GM19238 (cell line): ENCODE measurements around the gene ERCC1.

ENCODE experiments used
- DNase-seq: peaks from one replicate; pipeline ENCODE4 v3.0.0; 2011; ENCODE audit warnings: low spot score; ENCODE audit not compliant: insufficient read length

Gene ERCC1

DNA sequence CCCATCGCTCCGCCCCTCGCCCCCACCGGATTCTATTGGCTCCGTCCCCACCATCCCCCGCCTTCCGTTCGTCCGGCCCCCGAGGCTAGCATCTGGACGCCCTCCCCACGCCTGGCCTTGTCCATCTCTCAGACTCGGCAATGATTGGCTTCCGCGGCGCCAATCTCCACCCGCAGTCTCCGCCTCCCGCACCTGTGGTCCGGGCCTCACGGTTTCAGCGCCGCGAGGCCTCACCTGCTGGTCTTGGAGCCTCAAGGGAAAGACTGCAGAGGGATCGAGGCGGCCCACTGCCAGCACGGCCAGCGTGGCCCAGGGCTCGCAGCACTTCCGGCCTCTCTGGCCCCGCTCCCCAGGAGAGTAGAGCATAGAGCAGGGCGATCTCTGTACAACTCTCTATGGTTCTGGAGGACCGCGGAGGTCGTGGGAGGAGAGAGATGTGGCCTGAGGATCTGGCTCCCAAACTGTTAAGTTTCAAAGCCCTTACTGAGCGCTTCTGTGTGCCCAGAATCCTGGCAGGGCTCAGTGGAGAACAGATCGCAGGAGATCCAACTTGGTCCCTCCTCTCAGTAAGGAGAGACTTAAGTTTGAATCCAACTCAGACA lies at the start of gene ERCC1:
ERCC1 (minus strand) TSS at position 329 of the 602 bp plus-strand sequence. CDS start 543 bp downstream, outside the sequence.
- peak; percentile 96 for DNase-seq

DNA sequence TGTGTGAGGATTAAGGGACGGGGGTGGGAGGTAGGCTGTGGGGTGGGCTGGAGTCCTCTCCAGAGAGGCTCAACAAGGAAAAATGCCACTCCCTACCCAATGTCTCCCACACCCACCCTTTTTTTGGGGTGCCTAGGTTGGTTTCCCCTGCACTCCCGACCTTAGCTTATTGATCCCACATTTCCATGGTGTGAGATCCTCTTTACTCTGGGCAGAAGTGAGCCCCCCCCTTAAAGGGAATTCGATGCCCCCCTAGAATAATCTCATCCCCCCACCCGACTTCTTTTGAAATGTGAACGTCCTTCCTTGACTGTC lies 49.6 kb upstream of the ERCC1 start:
- DNase-seq = no peak

DNA sequence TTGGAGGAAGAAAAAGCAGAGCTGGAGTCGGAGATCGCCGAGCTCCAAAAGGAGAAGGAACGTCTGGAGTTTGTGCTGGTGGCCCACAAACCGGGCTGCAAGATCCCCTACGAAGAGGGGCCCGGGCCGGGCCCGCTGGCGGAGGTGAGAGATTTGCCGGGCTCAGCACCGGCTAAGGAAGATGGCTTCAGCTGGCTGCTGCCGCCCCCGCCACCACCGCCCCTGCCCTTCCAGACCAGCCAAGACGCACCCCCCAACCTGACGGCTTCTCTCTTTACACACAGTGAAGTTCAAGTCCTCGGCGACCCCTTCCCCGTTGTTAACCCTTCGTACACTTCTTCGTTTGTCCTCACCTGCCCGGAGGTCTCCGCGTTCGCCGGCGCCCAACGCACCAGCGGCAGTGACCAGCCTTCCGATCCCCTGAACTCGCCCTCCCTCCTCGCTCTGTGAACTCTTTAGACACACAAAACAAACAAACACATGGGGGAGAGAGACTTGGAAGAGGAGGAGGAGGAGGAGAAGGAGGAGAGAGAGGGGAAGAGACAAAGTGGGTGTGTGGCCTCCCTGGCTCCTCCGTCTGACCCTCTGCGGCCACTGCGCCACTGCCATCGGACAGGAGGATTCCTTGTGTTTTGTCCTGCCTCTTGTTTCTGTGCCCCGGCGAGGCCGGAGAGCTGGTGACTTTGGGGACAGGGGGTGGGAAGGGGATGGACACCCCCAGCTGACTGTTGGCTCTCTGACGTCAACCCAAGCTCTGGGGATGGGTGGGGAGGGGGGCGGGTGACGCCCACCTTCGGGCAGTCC lies 49.0 kb upstream of the ERCC1 start:
- DNase-seq = no peak

DNA sequence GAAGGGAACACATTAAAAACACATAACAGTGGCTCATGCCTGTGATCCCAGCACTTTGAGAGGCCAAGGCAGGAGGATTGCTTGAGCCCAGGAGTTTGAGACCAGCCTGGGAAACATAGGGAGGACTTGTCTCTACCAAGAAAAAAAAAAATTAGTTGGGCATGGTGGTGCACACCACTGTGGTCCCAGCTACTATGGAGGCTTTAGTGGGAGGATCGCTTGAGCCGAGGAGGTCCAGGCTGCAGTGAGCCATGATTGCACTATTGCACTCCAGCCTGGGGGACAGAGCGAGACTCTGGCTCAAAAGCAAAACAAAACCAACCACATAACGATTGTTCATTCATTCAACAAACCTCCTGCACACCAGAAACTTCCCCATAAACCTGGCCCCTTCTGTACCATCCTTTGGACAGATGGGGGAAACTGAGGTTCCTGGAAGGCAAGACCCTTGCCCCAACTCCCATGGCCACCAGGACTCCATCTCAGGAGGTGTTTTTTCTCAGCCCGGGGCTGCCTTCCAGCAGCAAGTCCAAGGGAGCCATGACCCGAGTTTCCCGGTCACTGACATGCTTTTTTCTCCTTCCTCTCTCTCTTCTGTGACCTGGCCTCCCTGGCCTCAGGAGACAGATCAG lies 48.3 kb upstream of the ERCC1 start:
- DNase-seq = no peak

DNA sequence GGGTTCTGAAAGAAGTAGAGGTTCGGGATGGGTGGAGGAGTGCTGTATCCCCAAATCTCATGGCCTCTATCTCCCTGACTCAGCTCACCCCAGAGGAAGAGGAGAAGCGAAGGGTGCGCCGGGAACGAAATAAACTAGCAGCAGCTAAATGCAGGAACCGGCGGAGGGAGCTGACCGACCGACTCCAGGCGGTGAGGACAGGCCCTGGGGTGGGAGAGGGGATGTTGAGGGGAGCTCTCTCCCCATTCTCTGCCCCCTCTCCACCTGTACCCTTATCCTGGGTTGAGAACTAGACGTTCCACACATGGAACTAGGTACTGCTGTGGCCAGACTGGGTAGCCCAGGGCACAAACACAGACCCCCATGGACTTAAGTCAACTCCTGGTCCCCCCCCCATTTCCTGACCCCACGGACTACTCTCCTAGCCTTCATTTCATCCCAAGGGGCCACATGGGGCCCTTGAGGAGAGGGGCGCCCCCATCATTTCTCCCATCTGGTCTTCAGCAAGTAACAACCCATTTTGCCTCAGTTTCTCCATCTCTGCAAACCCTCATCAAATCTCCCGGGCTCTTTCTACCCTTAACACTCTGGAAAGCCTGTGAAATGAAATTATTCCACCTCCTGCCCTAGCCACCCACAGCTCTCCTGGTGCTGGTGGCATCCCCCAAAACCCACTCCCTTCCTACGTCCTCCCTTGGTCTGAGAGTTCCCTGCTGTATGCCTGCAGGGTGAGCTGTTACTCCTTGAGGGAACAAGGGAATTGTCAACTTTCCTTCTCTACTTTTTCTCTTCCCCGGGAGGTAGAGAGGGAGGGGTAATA lies 47.6 kb upstream of the ERCC1 start:
- no peak for DNase-seq

DNA sequence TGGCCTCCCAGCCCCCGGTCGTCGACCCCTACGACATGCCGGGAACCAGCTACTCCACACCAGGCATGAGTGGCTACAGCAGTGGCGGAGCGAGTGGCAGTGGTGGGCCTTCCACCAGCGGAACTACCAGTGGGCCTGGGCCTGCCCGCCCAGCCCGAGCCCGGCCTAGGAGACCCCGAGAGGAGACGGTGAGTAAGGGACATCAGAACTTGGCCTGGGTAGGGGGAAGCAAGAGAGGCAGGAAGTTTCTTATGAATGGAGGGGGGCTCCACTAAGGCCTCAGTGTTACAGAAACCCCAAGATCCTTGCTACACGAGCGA lies 47.0 kb upstream of the ERCC1 start:
- no peak for DNase-seq

DNA sequence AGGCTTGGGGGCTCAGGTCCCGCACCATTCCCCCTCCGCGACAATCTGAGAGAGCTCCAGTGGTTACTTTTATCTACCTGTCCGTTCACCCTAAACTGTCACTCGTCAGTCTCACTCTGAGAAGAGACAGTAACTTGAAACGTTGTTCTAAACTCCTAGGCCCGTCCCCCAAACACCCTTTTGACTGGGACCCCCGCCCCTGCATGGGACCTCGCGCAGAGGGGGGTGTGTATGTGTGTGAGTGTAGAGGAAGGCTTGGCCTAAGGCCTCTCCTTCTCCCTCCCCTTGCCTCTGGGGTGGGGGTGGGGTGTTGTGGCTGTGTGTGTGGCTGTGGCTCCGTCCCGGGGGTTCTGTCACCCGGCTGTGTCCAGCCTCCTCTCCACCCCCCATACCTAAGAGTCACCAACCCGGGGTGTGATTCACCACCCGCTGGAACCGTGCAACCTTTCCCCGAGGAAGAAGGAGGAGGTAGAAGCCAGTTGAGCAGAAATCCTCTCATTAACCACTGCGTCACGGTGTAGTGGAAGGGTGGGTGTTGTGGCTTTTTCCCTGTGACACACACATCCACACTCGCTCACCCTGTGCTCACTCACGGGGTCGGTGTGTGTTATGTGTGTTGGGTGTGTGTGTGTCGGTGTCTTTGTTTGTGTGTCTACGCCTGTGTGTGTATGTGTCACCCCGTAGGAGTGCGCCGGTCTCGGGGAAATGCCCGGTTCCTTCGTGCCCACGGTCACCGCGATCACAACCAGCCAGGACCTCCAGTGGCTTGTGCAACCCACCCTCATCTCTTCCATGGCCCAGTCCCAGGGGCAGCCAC lies 46.4 kb upstream of the ERCC1 start:
- DNase-seq = no peak

DNA sequence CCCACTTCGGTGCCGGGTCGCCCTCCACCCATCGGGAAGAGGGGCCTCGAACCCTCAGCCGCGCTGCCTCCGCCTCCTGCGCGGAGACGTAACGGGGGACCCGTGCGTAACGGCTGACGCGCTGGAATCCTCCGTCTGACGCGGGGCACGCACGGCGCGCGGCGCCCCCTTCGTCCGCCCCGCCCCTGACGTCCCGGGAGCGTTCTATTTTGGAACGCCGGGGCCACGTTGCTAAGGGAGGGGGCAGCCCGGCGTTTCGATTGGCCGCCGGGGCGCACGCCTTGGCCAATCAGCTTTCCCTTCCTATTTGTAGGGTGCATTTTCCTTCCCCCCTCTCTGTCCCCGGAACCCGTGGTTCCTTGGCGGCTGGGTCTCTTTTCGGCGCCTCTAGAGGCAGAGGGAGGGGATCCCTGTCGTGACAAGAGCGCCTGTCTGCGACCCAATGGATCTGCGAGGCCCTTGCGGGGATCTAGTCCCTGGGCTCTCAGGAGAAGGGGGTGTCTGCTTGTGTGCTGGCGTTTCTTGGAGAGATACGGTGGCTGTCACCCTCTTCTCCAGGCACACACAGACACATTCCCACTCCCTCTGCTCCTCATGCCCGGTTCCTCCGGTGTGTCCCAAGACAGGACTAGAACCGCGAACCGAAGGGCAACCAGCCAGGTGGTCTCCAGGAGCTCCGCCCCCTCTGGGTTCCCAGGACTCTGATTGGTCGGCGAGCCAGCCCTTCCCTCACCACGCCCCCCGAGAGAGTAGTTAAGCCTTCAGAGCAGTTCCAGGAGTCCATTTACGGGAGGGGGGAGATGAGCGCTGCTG lies 45.6 kb upstream of the ERCC1 start:
- peak; percentile 92 for DNase-seq

DNA sequence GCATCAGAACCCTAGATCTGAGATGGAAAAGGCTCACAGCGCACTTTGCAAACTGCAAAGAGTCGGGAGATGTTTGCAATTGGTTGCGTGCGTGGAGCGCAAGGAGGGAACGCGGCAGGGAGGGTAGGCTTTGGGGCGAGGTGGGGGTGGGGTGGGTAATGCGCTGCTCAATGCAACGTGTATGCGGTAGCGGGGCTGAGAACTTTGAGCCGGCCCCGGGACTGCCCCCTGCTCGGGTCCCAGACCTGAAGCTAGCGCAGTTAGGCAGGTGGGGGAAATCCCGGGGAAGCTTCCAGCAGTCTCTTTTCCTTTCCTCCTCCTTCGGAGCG lies 45.0 kb upstream of the ERCC1 start:
- no peak for DNase-seq

DNA sequence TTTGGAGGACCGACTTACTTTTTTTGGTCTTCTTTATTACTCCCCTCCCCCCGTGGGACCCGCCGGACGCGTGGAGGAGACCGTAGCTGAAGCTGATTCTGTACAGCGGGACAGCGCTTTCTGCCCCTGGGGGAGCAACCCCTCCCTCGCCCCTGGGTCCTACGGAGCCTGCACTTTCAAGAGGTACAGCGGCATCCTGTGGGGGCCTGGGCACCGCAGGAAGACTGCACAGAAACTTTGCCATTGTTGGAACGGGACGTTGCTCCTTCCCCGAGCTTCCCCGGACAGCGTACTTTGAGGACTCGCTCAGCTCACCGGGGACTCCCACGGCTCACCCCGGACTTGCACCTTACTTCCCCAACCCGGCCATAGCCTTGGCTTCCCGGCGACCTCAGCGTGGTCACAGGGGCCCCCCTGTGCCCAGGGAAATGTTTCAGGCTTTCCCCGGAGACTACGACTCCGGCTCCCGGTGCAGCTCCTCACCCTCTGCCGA lies 44.5 kb upstream of the ERCC1 start:
- DNase-seq = no peak

DNA sequence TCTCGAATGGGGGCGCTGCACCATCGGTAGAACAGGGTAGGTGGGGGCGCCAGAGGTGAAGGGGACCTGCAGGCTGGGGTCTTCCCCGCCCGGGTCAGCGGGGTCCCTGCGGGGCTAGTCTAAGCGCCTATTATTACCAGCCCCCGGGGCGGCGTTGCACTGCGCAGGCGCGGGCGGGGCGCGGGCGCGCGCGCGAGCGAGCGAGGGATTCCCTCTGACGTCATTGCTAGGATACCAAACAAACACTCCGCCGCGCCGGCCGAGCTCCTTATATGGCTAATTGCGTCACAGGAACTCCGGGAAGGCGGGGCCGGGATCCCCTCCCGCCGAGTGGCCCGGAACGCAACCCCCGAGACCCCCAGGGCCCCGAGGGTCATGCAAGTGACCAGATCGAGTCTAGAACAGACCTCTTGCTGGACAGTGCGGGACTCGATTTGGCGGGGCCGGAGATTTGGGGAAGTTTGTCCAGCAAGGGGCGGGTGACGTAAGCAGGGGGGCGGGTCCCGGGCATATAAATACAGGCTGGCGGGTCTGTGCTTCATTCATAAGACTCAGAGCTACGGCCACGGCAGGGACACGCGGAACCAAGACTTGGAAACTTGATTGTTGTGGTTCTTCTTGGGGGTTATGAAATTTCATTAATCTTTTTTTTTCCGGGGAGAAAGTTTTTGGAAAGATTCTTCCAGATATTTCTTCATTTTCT lies 43.9 kb upstream of the ERCC1 start, which contains the start of gene FOSB:
FOSB (plus strand) TSS at position 541 of the 703 bp plus-strand sequence. CDS start 591 bp downstream, outside the sequence.
- DNase-seq = peak; percentile 84

DNA sequence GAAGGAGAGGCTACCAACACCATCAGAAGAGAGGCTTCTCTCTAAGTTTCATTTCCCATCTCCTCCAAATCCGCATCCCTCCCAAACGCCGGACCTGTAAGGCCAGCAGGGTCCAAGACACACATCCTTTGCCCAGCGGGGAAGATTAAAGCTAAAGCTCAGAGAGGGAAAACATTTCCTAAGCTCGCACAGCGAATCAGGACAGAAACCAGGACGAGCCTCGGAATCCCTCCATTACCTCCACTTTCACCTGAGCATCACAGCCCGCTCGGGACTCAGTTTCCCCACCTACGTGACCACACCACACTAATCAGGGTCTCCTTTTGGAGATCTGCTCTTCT lies 43.4 kb upstream of the ERCC1 start:
- no peak for DNase-seq

DNA sequence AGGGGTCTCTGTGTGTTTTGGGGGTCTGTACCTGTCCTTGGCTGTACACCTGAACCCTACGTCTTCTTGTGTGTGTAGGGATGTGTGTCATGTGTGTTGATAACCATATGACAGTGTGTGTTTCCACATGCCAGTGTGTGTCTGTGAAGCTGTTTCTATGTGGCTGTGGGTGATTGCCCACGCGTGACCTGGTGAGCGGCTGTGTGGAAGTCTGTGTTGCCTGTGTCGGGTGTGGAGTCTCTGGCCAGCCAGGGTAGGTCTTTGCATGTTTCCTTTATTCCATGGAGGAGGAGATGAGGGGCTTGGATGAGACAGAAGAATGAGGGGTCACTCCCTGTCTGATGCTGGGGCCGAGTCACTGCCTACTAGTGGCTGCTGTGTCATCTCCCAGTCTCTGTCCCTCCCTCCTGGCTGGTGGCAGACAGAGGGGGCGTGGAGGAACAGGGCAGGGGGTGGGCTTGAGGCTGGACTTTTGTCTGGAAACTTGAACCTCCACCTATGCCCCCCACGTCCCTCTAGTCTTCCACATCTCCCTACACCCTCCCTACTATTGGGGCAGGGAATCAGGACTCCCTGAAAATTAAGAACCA lies 41.2 kb upstream of the ERCC1 start:
- DNase-seq = no peak

DNA sequence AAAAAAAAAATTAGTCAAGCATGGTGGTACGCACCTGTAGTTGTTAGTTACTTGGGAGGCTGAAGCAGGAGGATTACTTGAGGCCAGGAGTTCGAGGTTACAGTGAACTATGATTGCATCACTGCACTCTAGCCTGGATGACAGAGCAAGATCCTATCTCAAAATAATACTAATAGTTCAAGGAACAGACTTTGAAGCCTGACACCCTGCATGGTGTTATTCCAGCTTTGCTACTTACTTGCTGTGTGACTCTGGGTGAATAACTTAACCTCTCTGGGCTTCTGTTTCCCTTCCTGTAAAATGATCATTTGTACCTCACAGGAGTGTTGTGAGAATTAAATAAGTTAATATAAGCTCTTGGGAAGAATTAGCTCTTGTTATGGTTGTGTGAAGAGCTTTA lies 40.6 kb upstream of the ERCC1 start:
- no peak for DNase-seq

DNA sequence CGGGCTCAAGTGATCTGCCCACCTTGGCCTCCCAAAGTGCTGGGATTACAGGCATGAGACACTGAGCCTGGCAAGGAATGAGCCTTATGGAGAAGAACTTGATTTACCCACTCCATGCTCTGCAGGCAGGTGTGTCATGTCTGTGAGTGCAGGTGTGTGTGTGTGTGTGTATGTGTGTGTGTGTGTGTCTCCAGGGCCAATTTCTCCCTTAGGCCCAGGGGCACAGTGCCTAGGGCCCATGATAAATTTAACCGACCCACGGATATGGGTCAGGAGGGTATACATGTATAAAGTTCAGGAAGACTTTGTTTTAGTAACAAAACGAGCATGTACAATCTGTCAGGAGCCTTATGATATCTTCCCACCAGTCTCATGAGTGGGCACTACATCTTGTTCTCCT lies 39.5 kb upstream of the ERCC1 start:
- no peak for DNase-seq

DNA sequence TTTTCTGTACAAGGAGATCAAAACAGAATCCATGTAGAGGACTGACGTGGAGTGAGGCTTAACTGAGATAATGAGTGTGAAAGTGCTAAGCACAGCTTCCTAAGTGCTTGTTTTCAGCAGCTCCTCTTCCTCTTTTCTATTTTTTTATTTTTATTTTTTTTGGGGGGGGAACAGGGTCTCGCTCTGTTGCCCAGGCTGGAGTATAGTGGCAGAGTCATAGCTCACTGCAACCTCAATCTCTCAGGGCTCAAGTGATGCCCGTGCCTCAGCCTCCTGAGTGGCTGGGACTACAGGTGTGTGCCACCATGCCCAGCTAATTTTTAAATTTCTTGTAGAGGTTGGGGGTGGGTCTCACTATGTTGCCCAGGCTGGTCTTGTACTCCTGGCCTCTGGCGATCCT lies 38.5 kb upstream of the ERCC1 start:
- DNase-seq = no peak

DNA sequence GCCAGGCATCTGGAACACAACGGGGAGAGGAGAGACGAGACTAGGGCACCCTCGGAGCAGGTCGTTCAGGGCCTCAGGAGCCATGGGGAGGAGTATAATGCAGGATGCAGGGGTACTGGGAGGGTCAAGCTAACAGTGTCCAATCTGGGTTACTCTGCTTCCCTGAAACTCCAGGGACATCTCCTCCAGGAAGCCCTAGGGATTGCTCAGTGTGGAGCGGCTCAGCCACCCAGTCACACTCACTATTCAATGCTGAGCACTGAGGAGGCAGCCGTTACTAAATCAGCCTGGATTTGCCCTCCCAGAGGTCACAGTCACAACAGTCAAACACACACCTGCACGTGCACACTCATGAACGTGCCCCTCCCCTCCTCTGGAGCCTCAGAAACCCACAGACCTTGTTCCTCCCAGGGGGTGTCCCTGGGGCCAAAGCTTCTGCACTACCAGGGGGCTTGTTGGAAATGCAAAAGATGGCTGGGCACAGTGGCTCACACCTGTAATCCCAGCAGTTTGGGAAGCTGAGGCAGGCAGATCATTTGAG lies 37.2 kb upstream of the ERCC1 start:
- DNase-seq = no peak

DNA sequence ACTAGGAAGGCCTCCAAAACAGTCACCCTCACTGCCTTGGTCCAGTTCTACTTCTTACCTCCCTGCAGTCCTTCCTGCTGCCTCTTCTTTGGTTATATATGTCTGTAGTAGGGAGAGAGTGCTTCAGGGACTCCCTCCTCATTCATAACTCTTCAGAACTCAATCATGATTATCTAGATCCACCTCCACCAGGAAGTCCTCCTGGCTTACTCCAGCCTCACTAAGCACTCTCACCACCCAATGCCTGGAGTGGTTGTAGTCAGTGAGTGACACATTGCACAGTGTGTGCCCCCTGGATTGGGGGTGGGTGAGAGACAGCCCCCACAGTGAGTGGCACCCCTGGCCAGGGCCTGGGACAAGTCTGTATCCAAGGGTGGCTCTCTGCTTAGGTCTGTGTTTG lies 34.1 kb upstream of the ERCC1 start:
- no peak for DNase-seq

DNA sequence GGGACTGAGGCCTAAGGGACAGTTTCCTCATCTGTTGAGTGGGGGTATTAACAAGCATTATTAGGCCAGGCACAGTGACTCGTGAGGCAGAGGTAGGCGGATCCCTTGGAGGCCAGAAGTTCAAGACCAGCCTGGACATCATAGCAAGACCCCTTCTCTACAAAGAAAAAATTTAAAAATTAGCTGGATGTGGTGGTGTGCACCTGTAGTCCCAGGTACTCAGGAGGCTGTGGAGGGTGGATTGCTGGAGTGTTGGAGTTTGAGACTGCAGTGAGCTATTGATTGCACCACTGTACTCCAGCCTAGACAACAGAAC lies 32.7 kb upstream of the ERCC1 start:
- no peak for DNase-seq
